Measurements from ENCODE around the gene COTL1.
A peak's percentile ranks its signal among the peaks of the same experiment; 100 is the strongest.

COTL1 gene

GRCh38 chr16:84596161-84596560 lies 21.7 kb downstream of the COTL1 start:
- no peak for DNase-seq (ENCODE audit: low spot score)

GRCh38 chr16:84595052-84595481 lies 22.8 kb downstream of the COTL1 start:
- DNase-seq (ENCODE audit: low spot score), result no peak

- no peak for DNase-seq (ENCODE audit: low spot score)
Measured at GRCh38 chr16:84594725-84595038, 23.2 kb downstream of the COTL1 start.

DNA sequence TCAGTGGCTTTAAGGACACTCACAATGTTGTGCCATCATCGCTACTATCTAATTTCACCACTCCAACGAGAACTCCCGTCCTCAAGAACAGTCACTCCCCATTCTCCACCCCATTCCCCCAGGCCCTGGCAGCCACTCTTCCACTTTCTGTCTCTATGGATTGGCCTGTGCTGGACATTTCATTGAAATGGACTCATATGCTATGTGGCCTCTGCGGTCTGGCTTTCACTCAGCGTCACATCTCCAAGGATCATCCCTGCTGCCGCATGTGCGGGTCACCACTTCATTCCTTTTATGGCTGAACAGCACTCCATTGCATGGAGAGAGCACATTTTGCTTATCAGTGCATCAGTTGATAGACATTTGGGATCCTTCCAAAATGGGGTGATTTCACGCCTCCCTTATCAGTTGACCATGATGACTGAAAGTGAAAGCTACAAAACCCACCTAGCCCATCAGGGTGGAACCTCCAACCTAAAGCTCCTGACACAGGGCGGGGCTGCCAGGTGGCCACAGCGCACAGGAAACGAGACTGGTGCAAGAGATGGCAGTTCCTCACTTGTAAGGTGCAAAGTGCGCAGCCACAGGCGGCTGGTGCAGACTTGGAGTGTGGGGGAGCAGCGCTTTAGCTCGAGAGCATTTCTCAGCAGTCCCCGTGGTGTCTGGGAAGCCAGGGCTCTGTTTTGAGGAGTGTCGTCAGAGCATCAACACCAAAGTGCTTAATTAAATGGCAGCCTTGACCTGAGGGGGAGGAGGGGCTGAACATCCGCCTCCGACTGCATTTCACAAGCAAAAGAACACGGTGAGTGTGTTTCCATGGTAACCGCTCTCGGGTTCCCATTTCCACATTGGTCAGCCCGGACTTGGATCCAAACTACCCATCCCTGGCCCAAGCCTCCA lies 23.8 kb downstream of the COTL1 start:
- DNase-seq (ENCODE audit: low spot score), result peak; percentile 60

GRCh38 chr16:84592718-84593117 lies 25.2 kb downstream of the COTL1 start:
- DNase-seq (ENCODE audit: low spot score), result no peak

DNA sequence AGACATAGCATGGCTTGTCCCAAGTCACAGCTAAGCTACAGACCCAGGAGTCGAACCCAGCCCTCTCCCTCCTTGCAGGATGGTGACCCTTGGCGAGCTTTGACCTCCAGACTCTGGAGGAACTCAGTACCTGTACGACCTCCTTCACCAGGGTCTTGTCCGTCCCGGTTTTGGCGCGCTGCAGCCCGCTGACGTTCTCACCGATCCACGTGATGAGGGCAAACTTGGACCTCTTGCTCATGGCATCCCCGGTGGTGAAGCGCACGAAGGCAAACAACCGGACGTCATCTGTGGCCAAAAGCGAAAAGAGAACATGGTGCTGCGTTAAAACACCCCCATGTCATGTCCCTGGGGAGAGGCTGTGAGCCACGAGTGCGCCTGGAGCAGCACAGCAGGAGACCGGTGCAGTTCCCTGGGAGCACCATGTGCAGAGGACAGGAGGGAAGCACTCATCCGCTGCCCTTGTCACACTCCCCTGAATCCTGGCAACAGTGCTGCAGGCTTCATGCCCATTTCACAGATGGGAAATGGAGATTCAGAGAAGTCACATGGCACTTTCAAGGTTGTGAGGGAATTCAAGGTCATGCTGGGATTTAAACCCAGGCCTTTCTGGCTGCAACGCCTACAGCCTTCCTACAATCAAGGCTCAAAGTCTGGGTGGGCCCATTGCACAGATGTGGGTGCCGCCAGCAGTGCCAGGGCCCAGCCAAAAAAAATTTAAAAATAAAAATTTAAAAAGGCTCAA lies 27.7 kb downstream of the COTL1 start:
- DNase-seq (ENCODE audit: low spot score), result no peak

- DNase-seq (ENCODE audit: low spot score), result no peak
Measured at GRCh38 chr16:84588991-84589390, 28.9 kb downstream of the COTL1 start.

GRCh38 chr16:84585886-84586285 lies 32.0 kb downstream of the COTL1 start:
- DNase-seq (ENCODE audit: low spot score), result peak; percentile 82

GRCh38 chr16:84585467-84585866 lies 32.4 kb downstream of the COTL1 start:
- no peak for DNase-seq (ENCODE audit: low spot score)

DNA sequence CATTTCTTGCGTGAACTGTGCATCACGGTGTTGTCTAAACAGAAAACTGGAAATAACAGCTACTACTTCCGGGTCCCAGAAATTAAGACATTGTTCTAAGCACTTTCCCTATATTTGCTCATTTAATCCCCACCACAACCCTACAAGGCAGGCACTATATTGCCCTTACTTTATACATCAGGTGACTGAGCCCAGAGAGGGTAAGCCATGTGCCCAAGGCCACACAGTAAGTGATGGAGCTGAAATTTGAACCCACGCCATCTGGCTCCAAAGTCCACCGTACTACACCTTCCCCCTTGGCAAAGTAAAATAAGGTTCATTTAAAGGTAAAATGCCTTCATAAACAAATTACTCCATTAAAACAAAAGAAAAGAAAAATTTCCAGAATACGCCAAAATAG lies 33.2 kb downstream of the COTL1 start:
- DNase-seq (ENCODE audit: low spot score), result no peak

DNA sequence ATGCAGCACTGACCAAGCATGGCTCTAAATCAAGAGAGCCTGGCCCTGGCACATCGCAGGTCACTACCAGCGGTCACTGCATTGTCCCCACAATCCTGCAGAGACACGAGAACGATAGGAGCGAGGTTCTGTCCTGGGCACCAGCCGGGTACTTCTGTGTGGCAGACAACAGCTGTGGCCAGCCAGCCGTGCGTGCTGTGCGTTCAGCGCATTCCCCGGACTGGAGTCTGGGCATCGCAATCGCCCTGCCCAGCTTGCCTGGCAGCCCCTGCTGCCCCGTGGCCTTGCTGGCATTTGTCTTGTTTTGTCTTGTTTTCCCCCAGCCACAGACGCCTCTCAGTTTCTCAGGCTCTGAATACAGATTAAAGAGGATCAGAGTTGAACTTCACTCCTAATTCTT lies 33.9 kb downstream of the COTL1 start:
- peak; percentile 79 for DNase-seq (ENCODE audit: low spot score)

DNA sequence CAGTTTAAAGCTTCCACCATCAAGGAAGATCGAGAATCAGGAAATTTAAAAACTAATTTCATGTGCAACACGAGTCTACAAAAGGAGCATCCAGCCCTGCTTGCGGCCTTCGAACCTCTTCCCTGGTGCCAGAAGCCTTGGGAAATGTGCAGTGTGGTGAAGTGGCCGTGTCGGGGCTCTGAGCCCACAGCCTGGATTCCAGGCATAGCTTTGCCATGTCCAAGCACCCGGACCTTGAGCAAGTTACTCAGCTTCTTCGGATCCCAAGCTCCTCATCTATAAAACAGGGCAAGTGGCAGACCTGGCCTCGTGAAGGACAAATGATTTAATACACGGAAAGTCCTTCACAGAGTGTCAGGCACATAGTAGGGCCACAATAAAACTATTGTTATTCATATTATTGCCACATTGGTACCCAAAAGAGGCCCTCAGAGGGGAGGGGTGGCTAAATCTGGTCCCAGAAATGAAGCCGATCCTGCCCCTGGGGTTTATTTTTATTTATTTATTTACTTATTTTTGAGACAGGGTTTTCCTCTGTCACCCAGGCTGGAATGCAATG lies 34.8 kb downstream of the COTL1 start:
- DNase-seq (ENCODE audit: low spot score), result no peak

DNA sequence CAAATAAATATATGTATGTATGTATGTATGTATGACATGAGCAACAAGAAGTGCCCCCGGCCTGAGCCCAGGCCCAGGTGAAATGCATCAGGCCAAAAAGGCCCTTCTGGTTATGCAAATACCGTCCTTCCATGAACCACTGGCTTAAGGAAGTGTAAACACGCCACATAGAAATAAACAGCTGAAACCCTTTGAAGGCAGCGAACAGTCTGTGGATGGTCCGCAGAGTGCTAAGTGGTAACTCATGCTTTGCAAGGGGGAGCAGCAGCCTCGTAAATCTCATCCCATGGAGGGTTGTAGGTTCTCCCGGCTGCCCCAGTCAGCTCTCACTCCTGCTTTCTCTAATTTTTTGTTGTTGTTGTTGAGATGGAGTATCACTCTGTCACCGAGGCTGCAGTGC lies 36.7 kb downstream of the COTL1 start:
- DNase-seq (ENCODE audit: low spot score), result no peak

DNA sequence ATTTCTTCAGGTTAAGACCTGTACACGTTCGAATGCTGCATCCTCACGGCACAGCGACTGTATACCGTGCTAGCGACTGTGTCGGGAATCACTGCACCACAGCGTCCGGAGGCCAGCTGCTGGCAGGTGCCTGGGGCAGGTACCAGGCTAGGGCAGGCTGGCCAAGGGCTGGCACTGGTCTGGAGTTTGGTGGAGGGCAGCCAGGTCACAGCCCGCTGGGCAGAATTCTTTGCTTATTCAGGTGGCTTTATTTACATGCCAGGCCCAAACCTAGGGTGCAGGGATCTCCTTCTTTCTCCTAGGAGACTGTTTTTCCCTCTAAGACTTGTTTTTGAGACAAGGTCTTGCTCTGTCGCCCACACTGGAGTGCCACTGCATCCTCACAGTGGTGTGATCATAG lies 37.9 kb downstream of the COTL1 start:
- DNase-seq (ENCODE audit: low spot score), result no peak

GRCh38 chr16:84578538-84579126 lies 39.2 kb downstream of the COTL1 start:
- no peak for DNase-seq (ENCODE audit: low spot score)

DNA sequence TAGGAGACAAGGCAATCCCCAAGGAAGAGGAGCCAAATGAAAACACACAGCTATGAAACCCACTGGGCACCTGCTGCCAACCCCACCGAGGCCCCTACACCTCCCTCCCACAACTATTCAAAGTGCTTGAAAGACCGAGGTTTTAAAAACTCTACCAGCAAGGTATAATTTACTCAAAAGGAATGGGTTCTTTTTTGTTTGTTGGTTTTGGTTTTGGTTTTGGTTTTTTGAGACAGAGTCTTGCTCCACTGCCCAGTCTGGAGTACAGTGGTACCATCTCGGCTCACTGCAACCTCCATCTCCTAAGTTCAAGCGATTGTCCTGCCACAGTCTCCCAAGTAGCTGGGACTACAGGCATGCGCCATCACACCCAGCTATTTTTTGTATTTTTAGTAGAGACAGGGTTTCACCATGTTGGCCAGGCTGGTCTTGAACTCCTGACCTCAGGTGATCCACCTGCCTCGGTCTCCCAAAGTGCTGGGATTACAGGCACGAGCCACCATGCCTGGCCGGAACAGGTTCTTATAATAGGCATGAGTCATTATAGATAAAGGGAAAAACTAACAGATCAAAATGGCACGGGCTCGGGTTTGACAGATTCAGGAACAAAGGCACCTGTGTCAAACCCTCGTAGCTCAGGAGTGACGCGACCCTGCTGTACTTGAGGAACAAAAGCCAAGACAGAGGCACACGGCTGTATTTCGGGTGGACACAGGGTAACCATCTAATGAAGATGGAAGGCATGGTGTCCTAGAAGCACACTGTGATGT lies 40.7 kb downstream of the COTL1 start:
- no peak for DNase-seq (ENCODE audit: low spot score)

GRCh38 chr16:84575914-84576313 lies 42.0 kb downstream of the COTL1 start:
- DNase-seq (ENCODE audit: low spot score), result no peak

DNA sequence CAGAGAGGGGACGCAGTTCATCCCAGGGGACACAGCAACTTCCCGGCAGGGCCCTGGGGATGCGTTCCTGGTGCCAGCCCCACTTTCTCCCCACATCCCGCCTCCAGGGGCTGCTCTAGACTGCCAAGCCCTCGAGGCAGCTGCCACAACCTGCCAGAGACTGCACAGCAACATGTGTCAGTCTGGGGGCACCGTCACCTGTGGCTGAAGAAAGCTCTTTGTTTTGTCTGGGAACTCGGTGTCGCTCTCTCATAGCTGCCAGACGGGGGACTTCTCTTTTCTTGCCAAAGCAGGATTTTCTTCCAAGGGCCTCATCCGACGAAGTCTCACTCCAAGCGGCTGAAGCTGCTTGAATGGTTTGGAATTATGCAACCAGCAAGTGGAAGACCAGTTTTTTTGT lies 43.7 kb downstream of the COTL1 start:
- peak; percentile 62 for DNase-seq (ENCODE audit: low spot score)

DNA sequence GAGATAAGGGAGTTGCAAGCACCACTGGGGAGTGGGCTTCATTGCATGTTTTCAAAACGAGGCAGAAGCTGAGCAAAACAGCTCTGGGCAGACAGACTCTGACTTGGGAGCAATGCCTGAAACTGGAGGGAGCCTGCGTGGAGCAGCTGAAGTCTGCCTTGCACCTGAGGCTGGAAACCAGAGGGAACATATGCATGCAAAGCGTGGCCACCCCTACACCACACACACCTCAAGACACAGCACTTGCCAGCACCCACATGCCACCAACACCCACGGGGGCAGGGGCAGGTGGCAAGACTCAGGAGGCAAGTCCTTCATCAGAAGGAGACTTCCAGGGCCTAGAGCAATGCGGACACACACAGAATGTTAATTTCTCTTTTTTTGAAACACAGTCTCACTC lies 45.8 kb downstream of the COTL1 start:
- no peak for DNase-seq (ENCODE audit: low spot score)

GRCh38 chr16:84571506-84571905 lies 46.4 kb downstream of the COTL1 start:
- DNase-seq (ENCODE audit: low spot score), result no peak

GRCh38 chr16:84570739-84571403 lies 47.0 kb downstream of the COTL1 start:
- no peak for DNase-seq (ENCODE audit: low spot score)

Measured in Ammon's horn (tissue), 1 donor.